Fibroblast of skin of right biceps (primary cell): ENCODE results near the gene SPDYE6.
"Not testable (repeated sequence)": the region's sequence is repeated elsewhere in the genome, so short reads cannot be mapped to it uniquely, and the experiment has no call there.

Experiments used
- DNase-seq: peaks from one replicate; pipeline ENCODE4 v3.0.0-alpha.2; 2013

SPDYE6 gene

DNA sequence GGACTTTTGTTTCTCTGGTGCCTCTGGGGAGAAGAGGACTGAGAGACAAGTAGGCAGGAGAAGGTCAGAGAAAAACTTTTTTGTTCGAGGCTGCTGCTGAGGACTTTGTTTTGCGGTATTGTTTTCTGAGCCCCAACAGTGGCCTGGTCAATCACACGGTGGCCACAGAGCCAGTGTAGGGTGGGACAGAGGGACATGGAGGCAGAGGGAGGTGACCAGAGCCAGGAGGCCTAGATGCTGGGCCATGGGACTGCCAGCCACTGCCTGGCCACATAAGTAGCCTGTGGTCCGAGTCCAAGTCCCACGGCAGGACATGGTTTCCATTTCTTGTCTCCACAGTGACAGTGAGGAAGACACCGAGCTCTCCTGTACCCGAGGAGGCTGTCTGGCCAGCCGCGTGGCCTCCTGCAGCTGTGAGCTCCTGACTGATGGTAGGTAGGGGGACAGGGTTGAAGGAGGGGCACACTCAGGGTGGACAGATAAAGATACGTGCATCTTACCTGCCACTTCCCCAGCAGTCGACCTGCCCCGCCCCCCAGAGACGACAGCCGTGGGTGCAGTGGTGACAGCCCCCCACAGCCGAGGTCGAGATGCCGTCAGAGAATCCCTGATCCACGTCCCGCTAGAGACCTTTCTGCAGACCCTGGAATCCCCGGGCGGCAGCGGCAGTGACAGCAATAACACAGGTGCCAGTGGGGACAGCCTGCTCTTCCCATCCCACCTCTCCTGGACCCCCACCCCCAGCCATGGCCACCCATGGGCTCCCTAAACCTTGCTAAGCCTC lies 42.1 kb downstream of the SPDYE6 start:
- no peak for DNase-seq

DNA sequence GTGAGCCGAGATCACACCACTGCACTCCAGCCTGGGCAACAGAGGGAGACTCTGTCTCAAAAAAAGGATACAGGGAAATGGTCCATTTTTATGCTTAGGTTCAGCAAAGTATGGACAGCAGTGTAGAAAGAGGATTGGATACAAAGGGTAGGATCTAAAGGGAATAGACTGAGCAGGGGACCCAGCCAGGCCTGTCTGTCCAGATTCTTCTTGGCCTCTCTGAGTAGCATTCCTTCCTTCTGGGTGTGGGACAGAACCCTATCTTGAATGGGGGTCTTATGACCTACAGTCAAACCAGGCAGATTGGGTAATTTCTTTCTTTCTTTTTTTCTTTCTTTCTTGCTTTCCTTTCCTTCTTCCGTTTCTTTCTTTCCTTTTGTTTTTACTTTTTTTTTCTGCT lies 43.9 kb downstream of the SPDYE6 start:
- no peak for DNase-seq

DNA sequence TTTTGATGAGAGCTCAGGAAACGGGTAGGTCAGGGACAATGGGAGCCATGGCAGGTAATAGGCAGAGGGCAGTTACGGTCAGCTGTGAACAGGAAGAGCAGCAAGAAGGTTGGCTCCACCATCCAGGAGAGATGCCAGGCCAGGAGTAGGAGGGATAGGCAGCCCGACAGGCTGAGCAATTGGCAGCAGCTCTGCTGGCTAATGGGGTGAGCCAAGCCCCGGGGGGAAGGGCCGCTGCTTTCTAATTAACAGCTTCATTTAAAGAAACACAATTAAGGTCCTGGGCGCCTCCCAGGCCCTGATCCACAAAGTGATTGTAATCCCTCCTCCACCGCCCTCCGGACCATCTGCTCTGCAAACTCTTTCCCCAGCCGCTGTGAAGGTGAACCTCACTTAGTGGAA lies 45.8 kb downstream of the SPDYE6 start:
- no peak for DNase-seq

DNA sequence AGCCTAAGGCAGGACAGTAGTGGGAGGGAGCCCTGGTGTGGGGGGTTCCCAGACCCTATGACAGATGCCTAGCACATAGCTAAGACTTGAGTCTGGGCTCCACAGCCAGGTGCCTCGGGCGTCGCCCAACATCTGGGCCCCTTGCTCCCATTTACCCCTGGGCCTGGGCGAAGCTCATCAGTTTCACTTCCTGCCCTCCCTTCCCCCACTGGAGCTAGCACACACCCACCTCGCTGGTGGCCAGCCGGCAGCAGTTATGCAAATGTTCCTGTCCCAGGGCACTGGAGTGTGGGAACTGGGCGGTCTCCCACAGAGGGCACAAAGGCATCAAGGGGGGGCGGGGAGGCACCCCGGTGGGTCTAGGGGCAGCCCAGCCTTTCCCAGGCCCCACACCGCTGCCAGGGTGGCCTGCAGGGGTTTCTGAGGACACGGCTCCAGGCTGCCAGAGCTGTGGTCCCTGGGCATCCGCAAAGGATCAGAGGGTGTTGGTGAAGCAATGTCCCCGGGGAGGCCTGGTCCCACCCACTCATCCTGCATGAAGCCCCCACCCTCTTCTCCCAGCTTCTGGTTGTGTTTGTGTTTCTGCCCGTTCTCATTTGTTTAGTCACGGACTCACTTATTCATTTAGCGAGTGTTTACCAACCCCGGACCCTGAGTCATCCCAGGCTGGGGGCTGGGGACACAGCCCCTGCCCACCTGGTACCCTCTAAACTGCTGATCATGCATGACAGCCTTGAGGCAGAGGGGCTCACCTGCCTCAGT lies 49.1 kb downstream of the SPDYE6 start:
- DNase-seq = peak; percentile 32

DNA sequence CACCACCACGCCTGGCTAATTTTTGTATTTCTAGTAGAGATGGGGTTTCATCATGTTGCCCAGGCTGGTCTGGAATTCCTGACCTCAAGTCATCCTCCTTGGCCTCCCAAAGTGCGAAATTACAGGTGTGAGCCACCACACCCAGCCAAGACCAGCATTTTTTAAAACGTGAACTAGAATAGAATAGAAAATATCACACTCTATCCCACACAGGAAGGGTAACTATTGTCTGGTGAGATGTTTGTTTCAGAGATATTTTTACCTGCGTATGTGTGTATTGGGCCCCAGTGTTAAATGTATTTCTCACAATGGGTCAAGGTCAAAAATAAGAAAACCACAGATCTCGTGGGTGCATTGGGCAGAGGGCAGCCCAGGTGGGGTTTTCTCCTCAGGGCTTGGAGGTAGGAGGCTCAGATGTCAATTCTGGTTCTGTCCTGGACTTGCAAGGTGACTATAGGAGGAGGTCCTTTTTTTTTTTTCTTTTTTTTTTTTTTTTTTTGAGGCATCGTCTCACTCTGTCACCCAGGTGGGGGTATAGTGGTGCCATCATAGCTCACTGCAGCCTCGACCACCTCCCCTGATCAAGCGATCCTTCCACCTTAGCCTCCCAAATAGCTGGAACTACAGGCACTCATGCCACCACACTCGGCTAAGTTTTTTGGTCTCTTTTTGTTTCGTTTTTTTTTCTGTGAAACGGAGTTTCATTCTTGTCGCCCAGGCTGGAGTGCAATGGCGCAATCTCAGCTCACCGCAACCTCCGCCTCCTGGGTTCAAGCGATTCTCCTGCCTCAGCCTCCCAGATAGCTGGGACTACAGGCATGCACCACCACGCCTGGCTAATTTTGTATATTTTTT lies 50.6 kb downstream of the SPDYE6 start:
- no peak for DNase-seq

DNA sequence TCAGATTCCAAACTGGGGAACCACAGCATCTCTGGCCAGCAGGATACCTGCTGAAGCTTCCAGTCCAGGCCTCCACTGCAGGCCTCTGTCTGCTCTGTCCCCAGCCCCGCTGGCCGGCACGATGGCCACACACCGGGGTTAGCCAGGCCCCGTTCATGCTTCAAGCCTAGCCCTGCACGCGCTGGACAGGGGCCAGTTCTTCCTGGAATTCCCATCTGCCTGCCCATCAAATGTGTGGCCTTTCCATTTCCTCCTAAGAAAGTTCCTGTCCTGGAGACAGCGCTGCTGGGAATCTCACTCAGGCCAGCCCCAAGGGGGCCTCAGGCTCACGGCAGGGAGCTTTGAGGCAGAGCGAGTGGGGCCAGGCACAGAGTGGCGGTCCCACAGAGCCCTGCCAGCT lies 51.6 kb downstream of the SPDYE6 start:
- DNase-seq = no peak

DNA sequence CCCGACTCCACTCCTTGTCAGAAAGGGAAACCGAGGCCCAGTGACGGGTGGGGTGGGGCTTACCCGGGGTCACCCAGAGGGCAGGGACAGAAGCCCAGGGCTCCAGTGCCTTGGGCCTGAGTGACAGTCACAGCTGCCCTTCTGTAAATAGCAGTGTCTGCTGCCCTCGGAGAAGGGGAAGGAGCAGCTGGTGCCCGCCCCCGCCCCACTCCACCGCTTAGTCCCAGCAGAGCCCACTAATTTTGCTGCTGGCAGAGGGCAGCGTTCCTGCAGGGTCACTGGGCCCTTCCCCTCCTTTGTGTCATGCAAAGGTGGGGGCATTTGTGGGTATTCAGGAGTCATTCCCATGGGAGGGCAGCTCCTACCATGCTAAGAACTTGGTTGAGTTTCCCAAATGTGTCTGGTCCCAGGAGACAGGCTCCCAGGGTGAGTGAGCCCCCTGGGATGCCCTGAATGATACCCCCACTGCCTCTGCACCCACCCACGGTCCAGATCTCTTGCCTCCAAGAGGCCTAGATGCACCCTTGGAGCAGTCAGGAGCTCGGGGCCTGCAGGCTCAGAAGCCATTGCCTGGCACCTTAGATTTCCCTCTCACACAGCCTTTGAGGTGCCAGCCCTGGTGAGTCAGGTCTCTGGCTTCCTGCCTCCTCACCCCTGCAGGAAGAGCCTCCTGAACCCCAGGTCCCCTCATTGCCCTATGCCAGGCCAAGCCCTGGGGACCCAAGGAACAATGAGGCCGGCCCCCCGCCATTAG lies 52.4 kb downstream of the SPDYE6 start:
- DNase-seq = no peak

DNA sequence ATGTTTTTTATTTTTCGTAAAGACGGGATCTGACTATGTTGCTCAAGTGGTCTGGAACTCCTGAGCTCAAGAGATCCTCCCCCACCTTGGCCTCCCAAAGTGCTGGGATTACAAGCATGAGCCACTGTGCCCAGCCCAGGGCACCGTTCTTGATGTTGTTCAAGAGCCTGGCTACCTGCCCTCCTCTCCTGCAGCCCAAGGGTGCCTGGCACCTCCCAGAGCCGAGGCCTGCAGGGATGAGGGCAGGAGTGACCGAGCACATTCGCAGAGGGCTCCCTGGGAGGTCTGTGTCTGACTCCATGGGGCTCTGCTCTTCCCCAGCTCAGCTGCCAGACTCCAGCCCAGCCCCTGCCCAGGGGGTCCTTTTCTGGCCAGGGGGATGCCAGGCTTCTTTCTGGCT lies 54.2 kb downstream of the SPDYE6 start:
- no peak for DNase-seq

DNA sequence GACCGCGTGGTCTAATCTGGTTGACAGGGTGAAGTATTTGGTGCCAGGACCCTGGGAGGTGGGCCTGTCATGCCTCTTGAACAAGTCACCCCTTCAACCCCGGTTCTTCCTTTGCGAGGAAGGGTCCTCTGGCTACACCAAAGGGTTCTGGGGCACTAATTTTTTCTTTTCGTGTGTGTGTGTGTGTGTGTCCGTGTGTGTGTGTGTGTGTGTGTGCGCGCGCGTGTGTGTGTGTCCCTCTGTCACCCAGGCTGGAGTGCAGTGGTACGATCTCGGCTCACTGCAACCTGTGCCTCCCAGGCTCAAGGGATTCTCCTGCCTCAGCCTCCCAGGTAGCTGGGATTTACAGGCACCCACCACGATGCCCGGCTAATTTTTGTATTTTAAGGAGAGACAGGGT lies 54.9 kb downstream of the SPDYE6 start:
- not testable (repeated sequence) for DNase-seq

DNA sequence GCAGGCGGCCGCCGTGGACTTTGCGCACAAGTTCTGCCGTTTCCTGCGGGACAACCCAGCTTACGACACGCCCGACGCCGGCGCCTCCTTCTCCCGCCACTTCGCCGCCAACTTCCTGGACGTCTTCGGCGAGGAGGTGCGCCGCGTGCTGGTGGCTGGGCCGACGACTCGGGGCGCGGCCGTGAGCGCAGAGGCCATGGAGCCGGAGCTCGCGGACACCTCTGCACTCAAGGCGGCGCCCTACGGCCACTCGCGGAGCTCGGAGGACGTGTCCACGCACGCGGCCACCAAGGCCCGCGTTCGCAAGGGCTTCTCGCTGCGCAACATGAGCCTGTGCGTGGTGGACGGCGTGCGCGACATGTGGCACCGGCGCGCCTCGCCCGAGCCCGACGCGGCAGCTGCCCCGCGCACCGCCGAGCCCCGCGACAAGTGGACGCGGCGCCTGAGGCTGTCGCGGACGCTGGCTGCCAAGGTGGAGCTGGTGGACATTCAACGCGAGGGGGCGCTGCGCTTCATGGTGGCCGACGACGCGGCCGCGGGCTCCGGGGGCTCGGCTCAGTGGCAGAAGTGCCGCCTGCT lies 55.5 kb downstream of the SPDYE6 start:
- no peak for DNase-seq

DNA sequence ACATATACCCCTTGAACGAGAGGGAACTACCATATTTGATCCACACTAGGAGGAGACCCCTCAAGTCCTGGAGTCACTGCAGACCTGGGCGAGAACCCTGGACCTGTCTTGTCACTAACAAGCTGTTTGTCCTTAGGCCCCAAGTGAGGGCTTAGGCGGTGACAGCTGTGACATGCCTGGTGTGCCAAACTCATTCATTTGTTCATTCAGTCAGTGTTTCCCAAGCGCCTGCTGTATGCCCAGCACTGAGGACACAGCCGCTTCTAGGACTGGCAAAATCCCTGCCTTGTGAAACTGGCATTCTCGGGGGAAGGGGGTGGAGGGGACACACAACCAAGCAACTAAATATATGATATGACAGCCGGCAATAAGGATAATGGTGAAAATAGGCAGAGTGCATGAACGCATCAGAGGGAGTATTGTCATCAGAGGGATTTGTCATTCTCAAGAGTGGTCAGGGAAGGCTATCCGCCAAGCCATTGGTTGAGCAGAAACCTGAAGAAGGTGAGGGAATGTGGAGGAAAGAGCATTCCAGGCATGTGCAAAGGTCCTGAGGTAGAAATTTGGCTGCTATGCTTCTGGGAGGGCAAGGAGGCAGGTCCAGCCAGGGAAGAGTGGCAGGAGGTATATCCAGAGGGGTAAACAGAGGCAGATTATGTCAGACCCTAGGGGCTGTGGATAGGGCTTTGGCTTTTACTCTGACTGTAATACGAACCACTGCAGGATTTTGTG lies 58.6 kb downstream of the SPDYE6 start:
- no peak for DNase-seq

DNA sequence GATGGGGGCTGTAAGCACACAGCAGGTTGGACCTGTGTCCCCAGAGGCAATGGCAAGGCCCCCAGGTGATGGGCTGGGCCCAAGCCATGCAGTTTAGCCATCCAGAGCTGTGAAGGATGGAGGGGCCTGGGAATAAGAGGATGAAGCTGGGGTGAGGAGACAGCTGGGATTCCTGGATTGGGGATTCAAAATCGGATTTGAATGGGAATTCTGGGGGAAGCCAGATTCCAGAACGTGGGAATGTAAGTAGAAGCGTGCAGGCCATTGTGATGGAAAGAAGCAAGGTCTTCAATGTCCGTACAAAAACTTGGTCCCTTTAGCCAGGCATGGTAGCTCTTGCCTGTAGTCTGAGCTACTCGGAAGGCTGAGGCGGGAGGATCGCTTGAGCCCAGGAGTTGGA lies 59.7 kb downstream of the SPDYE6 start:
- DNase-seq = no peak

DNA sequence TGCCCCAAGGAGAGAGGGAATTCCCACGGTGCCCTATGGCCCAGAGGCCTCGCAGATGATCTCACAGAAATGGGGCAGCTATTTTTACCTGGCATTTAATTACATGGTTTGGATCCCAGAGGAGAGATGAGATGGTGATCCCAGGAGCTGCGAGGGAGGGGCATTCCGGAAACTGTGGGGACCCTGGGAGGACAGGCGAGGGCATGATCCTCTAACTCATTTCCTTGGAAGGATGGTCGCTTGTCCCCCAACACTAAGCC lies 60.1 kb downstream of the SPDYE6 start:
- no peak for DNase-seq
